ENCODE data around the gene DNASE1L2. TPM values are rescaled to one million over a fixed set of nuclear protein-coding genes. Genes with fewer than 3 reads are reported as not detected.

The DNASE1L2 gene
- total and polyA plus RNA-seq, 2 of the 4 experiments (the other 2 are of a cell fraction), result 0.18 to 0.75 TPM

DNA sequence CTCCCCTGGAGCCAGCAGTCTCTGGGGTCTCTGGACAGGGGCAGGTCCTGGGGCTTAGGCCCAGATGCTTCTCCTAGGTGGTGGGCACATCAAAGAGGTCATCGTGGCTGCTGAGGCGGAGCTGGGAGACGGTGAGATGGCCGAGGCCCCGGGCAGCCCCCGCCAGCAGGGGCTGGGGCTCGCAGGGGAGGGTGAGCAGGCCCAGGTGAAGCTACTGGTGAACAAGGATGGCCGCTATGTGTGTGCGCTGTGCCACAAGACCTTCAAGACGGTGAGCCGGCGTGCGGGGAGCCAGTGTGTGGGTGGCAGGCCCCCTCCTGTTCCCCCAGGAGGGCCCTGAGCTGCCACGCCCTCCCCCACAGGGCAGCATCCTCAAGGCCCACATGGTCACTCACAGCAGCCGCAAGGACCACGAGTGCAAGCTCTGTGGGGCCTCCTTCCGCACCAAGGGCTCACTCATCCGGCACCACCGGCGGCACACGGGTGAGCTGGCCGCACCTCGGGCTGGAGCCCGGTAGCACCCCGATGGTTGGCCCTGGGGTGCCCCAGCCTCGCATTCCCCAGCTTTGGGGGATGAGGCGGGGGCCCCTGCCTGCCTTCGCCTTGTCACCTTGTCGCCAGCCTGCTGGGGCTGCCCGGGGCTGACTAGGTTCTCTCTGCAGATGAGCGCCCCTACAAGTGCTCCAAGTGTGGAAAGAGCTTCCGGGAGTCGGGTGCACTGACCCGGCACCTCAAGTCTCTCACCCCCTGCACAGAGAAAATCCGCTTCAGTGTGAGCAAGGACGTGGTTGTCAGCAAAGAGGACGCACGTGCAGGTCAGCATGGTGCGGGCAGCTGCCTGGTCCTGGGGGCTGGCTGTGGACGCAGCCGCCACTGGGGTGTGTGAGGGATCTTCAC, 3.9 kb upstream of the DNASE1L2 start:
- no peak overlapping the region for H2BK20ac ChIP-seq (ENCODE audit: low read depth, low read length)
- no peak overlapping the region for H3K4me3 ChIP-seq (ENCODE audit: insufficient read depth, low read depth, low read length)
- peaks cover 24% of the 10 kb centered on the region for H4K20me1 ChIP-seq (ENCODE audit: insufficient read depth, low read length)
- DNase-seq (no peak), ATAC-seq (ENCODE audit: low read depth) (no peak)
- no peak overlapping the region for H2BK15ac ChIP-seq (ENCODE audit: low read depth, low read length)
- H3K9me1 ChIP-seq (ENCODE audit: insufficient read depth, low read length), result no peaks in the 10 kb centered on the region
- no TSS peak for BruUV-seq (replicated peaks)
- ChIA-PET POLR2A (ENCODE audit: unreplicated experiment) (interaction anchor here (0.5 kb wide), 1 partner anchor 243 kb away, joined by 6 read pairs; the partner anchor contains the start of gene TBC1D24), CTCF (interaction anchor here (0.6 kb wide), 1 partner anchor 185 kb away, joined by 4 read pairs; no protein-coding TSS in a partner anchor)
- WGBS, 2 experiments (ENCODE audit: extremely low coverage in 2 of 2, insufficient read length in 1 of 2), result 98% methylated on average over 20 of the region's 41 CpGs; no CpG with 5 or more reads in 1 of the 2 experiments
- H4K91ac ChIP-seq (ENCODE audit: insufficient read depth, low read depth, low read length), result no peak overlapping the region
- H3K4me2 ChIP-seq (ENCODE audit: low read depth, low read length), result no peak overlapping the region
- no peak overlapping the region for H2BK120ac ChIP-seq (ENCODE audit: low read depth, low read length)
- no peak overlapping the region for H2AFZ ChIP-seq (replicated peaks; ENCODE audit: low read length, poor library complexity)
- H4K5ac ChIP-seq (ENCODE audit: low read depth, low read length), result no peak overlapping the region
- no peak overlapping the region for H4K8ac ChIP-seq (ENCODE audit: low read depth in 2 of 2, low read length in 2 of 2)
- H3K79me1 ChIP-seq (ENCODE audit: low read depth in 1 of 2, low read length in 2 of 2), result peaks cover 0 to 15% of the 10 kb centered on the region in 2 experiments; a peak in 3 of 4 replicates
- dilution Hi-C loops (cut with HindIII; ENCODE audit: low sequenced_read_pairs, unreplicated experiment), result no loop called here
- no peak overlapping the region for H2AK5ac ChIP-seq (ENCODE audit: low read depth, low read length)
- in situ Hi-C loops (cut with MboI; ENCODE audit: low sequenced_read_pairs), result no loop called here
- no peak overlapping the region for H3K27ac ChIP-seq (ENCODE audit: insufficient read depth, low read length)
- H3K56ac ChIP-seq (ENCODE audit: extremely low read depth, insufficient read depth, low read length), result no peak overlapping the region
- TF ChIP-seq MAZ (IDR thresholded peaks at IDR 0.05; ENCODE audit: borderline replicate concordance, low read depth, low read length), result no peak
- TF ChIP-seq, protein P1, sequence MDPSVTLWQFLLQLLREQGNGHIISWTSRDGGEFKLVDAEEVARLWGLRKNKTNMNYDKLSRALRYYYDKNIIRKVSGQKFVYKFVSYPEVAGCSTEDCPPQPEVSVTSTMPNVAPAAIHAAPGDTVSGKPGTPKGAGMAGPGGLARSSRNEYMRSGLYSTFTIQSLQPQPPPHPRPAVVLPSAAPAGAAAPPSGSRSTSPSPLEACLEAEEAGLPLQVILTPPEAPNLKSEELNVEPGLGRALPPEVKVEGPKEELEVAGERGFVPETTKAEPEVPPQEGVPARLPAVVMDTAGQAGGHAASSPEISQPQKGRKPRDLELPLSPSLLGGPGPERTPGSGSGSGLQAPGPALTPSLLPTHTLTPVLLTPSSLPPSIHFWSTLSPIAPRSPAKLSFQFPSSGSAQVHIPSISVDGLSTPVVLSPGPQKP (IDR thresholded peaks at IDR 0.05; ENCODE audit: borderline replicate concordance, low read depth, low read length), result no peak
- no peak for TF ChIP-seq NFE2L2 (IDR thresholded peaks at IDR 0.05; ENCODE audit: low read depth, low read length)
- TF ChIP-seq RCOR1 (IDR thresholded peaks at IDR 0.05; ENCODE audit: insufficient replicate concordance, low read length), result no peak
- no peak for TF ChIP-seq MXI1 (IDR thresholded peaks at IDR 0.05; ENCODE audit: borderline replicate concordance, low read depth, low read length)
- H3K18ac ChIP-seq (ENCODE audit: low read depth, low read length), result no peak overlapping the region
- no peaks in the 10 kb centered on the region for H3K9me3 ChIP-seq (ENCODE audit: control insufficient read depth, insufficient read depth, low read length)
- no peak overlapping the region for H3K14ac ChIP-seq (replicated peaks; ENCODE audit: low read depth, low read length)
- H3K4ac ChIP-seq (ENCODE audit: low read depth, low read length), result no peak overlapping the region
- intact Hi-C loops (cut with micrococcal nuclease), result no loop called here
- no peak overlapping the region for H2AK9ac ChIP-seq (replicated peaks; ENCODE audit: low read depth, low read length, poor library complexity)
- H3K27me3 ChIP-seq (ENCODE audit: control insufficient read depth, insufficient read depth, low read length), result peaks cover 6% of the 10 kb centered on the region
- no peak overlapping the region for H3K9ac ChIP-seq (ENCODE audit: low read depth, low read length)
- H3K4me1 ChIP-seq (ENCODE audit: control insufficient read depth, insufficient read depth, low read length), result peaks cover 5% of the 10 kb centered on the region; the same call in 1 of the 2 replicates
- peaks cover 60% of the 10 kb centered on the region for H3K36me3 ChIP-seq (ENCODE audit: control insufficient read depth, insufficient read depth, low read length)
- no peak overlapping the region for H3K23ac ChIP-seq (ENCODE audit: low read depth, low read length)
- H2BK5ac ChIP-seq (ENCODE audit: low read depth, low read length, poor library complexity, severe bottlenecking), result no peak overlapping the region

All from IMR-90 (cell line).